Ovary (tissue), 3 donors: Measurements from ENCODE around the gene QRICH1.

Experiments used
- CTCF ChIP-seq, 3 donors: fragments of 450-650 bp in 2 of 3; fragments of 200-600 bp in 1 of 3; IDR thresholded peaks; one replicate each; pipeline versions ENCODE4 v1.5.1 to v1.8.0; 2016 to 2022; ENCODE audit warnings: antibody characterized with exemption in 3 of 3, mild to moderate bottlenecking in 1 of 3
- EP300 ChIP-seq: sonication (generic); formaldehyde crosslinking; IDR thresholded peaks from one replicate; pipeline ENCODE4 v1.6.1; 2017; ENCODE audit warnings: antibody characterized with exemption
- donor health status: DM: no; HTN: no; CAD: no.

GRCh38 chr3:49021813-49022687 lies 71.8 kb downstream of the QRICH1 start, which contains the start of gene NDUFAF3:
- TF ChIP-seq CTCF (IDR thresholded peaks at IDR 0.05) = peak; percentile 99
- no peak for TF ChIP-seq EP300
